A549 treated with AZD9567 at 1 μM for 4 hours (cell line): ENCODE results near the gene CA7. TPM values are rescaled to one million over a fixed set of nuclear protein-coding genes. Genes with fewer than 3 reads are reported as not detected.

Experiments used
- total RNA-seq: library from RNA; stranded (reverse); fragments of 200-300 nt; extraction: Qiagen RNA extraction; gene quantifications from 5 replicates; pipeline ENCODE4 v1.2.3, GENCODE V29; 2022; ENCODE audit not compliant: insufficient read depth

The CA7 gene
- not detected in 5 replicates for total RNA-seq

GRCh38 chr16:66844342-66845079, at the start of gene CA7:
Gene CA7, plus strand, starts transcription at chr16:66844414. Its CDS starts 74 bp downstream, at chr16:66844488.

DNA sequence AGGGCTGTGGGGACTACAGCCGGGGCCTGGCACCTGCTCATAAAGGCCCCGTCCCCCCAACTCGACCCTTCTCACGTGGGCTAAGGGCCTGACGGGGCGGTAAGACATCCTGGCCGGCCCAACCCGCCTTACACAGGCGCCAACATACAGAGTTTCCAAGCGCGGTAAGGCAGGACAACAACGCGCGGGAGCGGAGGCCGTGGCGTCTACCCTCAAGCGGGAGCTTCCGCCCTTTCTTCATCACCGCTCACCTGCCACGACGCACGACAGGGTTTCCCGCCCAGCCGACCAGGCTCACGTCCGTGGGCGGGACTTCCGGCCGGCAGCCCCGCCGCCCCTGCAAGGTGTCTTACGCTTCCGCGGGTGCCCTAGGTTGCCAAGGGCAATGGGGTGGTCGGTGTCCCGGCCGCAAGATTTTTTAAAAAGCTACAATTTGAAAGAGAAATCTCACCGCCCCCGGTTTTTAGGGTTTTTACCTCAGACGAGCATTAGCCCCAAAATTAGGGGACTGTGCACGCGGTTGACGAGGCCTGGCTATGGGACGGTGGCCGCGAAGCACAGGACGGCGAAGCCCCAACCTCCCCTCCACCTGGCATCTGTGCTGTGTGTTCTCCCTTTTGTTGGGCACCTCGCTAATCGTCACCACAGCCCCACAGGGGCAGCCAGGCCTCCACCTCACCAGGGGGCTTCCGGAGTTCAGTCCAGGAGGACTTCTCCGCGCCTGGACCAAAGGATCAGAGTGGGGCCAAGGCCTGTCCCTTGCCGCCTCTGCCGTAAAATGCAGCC, 42.7 kb upstream of the CA7 start, which contains the start of gene TERB1:
Gene TERB1 (minus strand): TSS at position 265 of the 786 bp plus-strand sequence. CDS start 4,786 bp downstream, outside the sequence.

GRCh38 chr16:66830422-66831404, 13.5 kb upstream of the CA7 start, which contains the start of gene NAE1:
Gene NAE1, minus strand, starts transcription at chr16:66830976. Its CDS starts 77 bp downstream, at chr16:66830899.

GRCh38 chr16:66880288-66881013, 36.2 kb downstream of the CA7 start, which contains the start of gene PDP2:
Gene PDP2, plus strand, starts transcription at chr16:66880515. Its CDS starts 3,770 bp downstream, at chr16:66884285.

Other genes starting within 250 kb of the CA7 start
- 77.5 to 85.9 TPM (median 81.5 TPM) in 5 replicates for gene CMTM3, start 239.7 kb upstream of the CA7 start, total RNA-seq
- 24.1 to 39.8 TPM (median 37.2 TPM) in 5 replicates for gene CMTM4, start 147.7 kb upstream of the CA7 start, total RNA-seq
- 40.6 to 57.0 TPM (median 55.7 TPM) in 5 replicates for gene DYNC1LI2, start 92.8 kb upstream of the CA7 start, total RNA-seq
- 0.07 to 0.08 TPM in 2 of 5 replicates, not detected in the others for gene TERB1, start 42.8 kb upstream of the CA7 start, total RNA-seq
- 63.8 to 71.1 TPM (median 68.0 TPM) in 5 replicates for gene NAE1, start 13.4 kb upstream of the CA7 start, total RNA-seq
- gene PDP2, start 36.1 kb downstream of the CA7 start, total RNA-seq, result 3.4 to 7.0 TPM (median 6.1 TPM) in 5 replicates
- gene CDH16, start 74.5 kb downstream of the CA7 start, total RNA-seq, result 2.0 to 3.6 TPM (median 2.7 TPM) in 5 replicates
- 24.5 to 42.4 TPM (median 33.2 TPM) in 5 replicates for gene RRAD, start 81.1 kb downstream of the CA7 start, total RNA-seq
- gene CIAO2B, start 90.0 kb downstream of the CA7 start, total RNA-seq, result 127 to 188 TPM (median 178 TPM) in 5 replicates
- 26.8 to 32.6 TPM (median 31.1 TPM) in 5 replicates for gene CES2, start 91.1 kb downstream of the CA7 start, total RNA-seq
- gene CES3, start 116.9 kb downstream of the CA7 start, total RNA-seq, result 2.1 to 6.9 TPM (median 2.2 TPM) in 5 replicates
- gene CES4A, start 144.2 kb downstream of the CA7 start, total RNA-seq, result 2.1 to 3.2 TPM (median 2.9 TPM) in 5 replicates
- gene CBFB, start 184.7 kb downstream of the CA7 start, total RNA-seq, result 48.0 to 74.9 TPM (median 52.6 TPM) in 5 replicates